ENCODE measurements around the gene CASP9. TPM values are rescaled to one million over a fixed set of nuclear protein-coding genes. Genes with fewer than 3 reads are reported as not detected.

CASP9 gene
- total RNA-seq, 6 experiments from 2014 or later, result 2.3 to 9.0 (median 8.2) TPM

GRCh38 chr1:15510611-15511405 lies 13.2 kb downstream of the CASP9 start:
- 94% methylated on average over 8 of the region's 8 CpGs for WGBS (ENCODE audit: insufficient coverage, low coverage, low lambda C conversion rate, missing lambda C conversion rate)
- ATAC-seq, result no peak
- Histone ChIP-seq H3K4me1 (no peaks in the 10 kb centered on the region), H3K9me3 (no peaks in the 10 kb centered on the region), H3K4me3 (no peak overlapping the region), H3K36me3 (no peaks in the 10 kb centered on the region), H3K27me3 (no peaks in the 10 kb centered on the region), H3K27ac (no peak overlapping the region)
- DNase-seq, result no peak
- no peak for TF ChIP-seq POLR2A (IDR thresholded peaks at IDR 0.05)
- no peak for TF ChIP-seq CTCF (IDR thresholded peaks at IDR 0.05)
- intact Hi-C loops (cut with DNase I), result no loop called here

GRCh38 chr1:15509586-15509985 lies 14.4 kb downstream of the CASP9 start:
- intact Hi-C loops (cut with DNase I), result no loop called here
- 96% methylated on average over 4 of the region's 7 CpGs for WGBS (ENCODE audit: insufficient coverage, low coverage, low lambda C conversion rate, missing lambda C conversion rate)
- Histone ChIP-seq H3K4me3 (no peak overlapping the region), H3K27me3 (no peaks in the 10 kb centered on the region), H3K36me3 (peaks cover 0 to 5% (median 0%) of the 10 kb centered on the region in 4 donors), H3K4me1 (no peaks in the 10 kb centered on the region), H3K27ac (no peak overlapping the region), H3K9me3 (no peaks in the 10 kb centered on the region)
- ATAC-seq, result no peak
- no peak for DNase-seq
- no peak for TF ChIP-seq CTCF (IDR thresholded peaks at IDR 0.05)
- no peak for TF ChIP-seq POLR2A (IDR thresholded peaks at IDR 0.05)

GRCh38 chr1:15508700-15509487 lies 15.1 kb downstream of the CASP9 start:
- Histone ChIP-seq H3K9me3 (no peaks in the 10 kb centered on the region), H3K36me3 (peaks cover 0 to 5% (median 0%) of the 10 kb centered on the region in 4 donors), H3K27ac (no peak overlapping the region), H3K27me3 (no peaks in the 10 kb centered on the region), H3K4me1 (no peaks in the 10 kb centered on the region), H3K4me3 (no peak overlapping the region)
- no peak for ATAC-seq
- intact Hi-C loops (cut with DNase I), result no loop called here
- TF ChIP-seq CTCF (IDR thresholded peaks at IDR 0.05) (no peak), POLR2A (IDR thresholded peaks at IDR 0.05) (no peak)
- WGBS (ENCODE audit: insufficient coverage, low coverage, low lambda C conversion rate, missing lambda C conversion rate), result 83% methylated on average over 10 of the region's 12 CpGs
- DNase-seq, result no peak

- Histone ChIP-seq H3K4me1 (no peaks in the 10 kb centered on the region), H3K9me3 (no peaks in the 10 kb centered on the region), H3K4me3 (no peak overlapping the region), H3K36me3 (peaks cover 0 to 9% (median 0%) of the 10 kb centered on the region in 4 donors), H3K27ac (no peak overlapping the region), H3K27me3 (no peaks in the 10 kb centered on the region)
- ATAC-seq (no peak), DNase-seq (no peak)
- intact Hi-C loops (cut with DNase I), result no loop called here
- WGBS (ENCODE audit: insufficient coverage, low coverage, low lambda C conversion rate, missing lambda C conversion rate), result 81% methylated on average over 3 of the region's 5 CpGs
- TF ChIP-seq POLR2A (IDR thresholded peaks at IDR 0.05) (no peak), CTCF (IDR thresholded peaks at IDR 0.05) (no peak)
Observed at GRCh38 chr1:15507278-15507677, 16.7 kb downstream of the CASP9 start.
